A549 (cell line): Measurements from ENCODE around the gene SLC19A1. TPM values are rescaled to one million over a fixed set of nuclear protein-coding genes. Genes with fewer than 3 reads are reported as not detected.

Experiments
- ATAC-seq, 2 experiments: fragments of 200-7000 bp in 1 of 2; fragments of >200 bp in 1 of 2; cut with Nextera tagmentation in 1 of 2; cut with Tn5 transposase in 1 of 2; 3 replicates each; pipeline versions ENCODE4 v1.8.0 to v1.9.1; 2018 to 2020; ENCODE audit warnings: mild to moderate bottlenecking in 1 of 2, moderate library complexity in 1 of 2
- CTCF ChIA-PET: fragments of 300-600 bp; sonication (Branson Sonifier 250); formaldehyde crosslinking; extraction: SDS; loops from one replicate; lab custom pipeline; 2021; ENCODE audit warnings: antibody characterized with exemption, inconsistent platforms; lab: Yijun Ruan, JAX
- POLR2A ChIA-PET: fragments of 350-600 bp; formaldehyde crosslinking; extraction: SDS; loops from one replicate; lab custom pipeline; 2021; ENCODE audit warnings: antibody characterized with exemption, inconsistent platforms; lab: Yijun Ruan, JAX
- DNase-seq, 2 experiments: peaks; one replicate each; pipeline versions ENCODE4 v3.0.0 to v3.0.0-alpha.2; 2011 to 2016; ENCODE audit warnings: low read depth in 1 of 2, low spot score in 1 of 2
- FAIRE-seq: peaks from 2 replicates; lab custom pipeline; 2011; peaks lifted over from hg19 to GRCh38; lab: Jason Lieb, UNC
- H3K27ac ChIP-seq, 2 experiments: fragments of >200 bp; sonication (Bioruptor Twin); formaldehyde crosslinking; 3 replicates each; pipeline ENCODE4 v1.5.1; 2016 to 2017
- H3K4me1 ChIP-seq: fragments of >200 bp; sonication (Bioruptor Twin); formaldehyde crosslinking; 3 replicates; pipeline ENCODE4 v1.6.1; 2016
- H3K4me2 ChIP-seq: fragments of >200 bp; sonication (Bioruptor Twin); formaldehyde crosslinking; 3 replicates; pipeline ENCODE4 v1.6.1; 2016
- H3K4me3 ChIP-seq: fragments of >200 bp; sonication (Bioruptor Twin); formaldehyde crosslinking; 3 replicates; pipeline ENCODE4 v1.5.1; 2016
- H3K9me3 ChIP-seq: fragments of >200 bp; sonication (Bioruptor Twin); formaldehyde crosslinking; 3 replicates; pipeline ENCODE4 v1.6.1; 2016
- BHLHE40 ChIP-seq: IDR thresholded peaks from 2 replicates; pipeline ENCODE4 v1.6.1; 2012; ENCODE audit warnings: low read depth, low read length, inconsistent platforms
- CTCF ChIP-seq: fragments of >200 bp; sonication (Bioruptor Twin); formaldehyde crosslinking; IDR thresholded peaks from 3 replicates; pipeline ENCODE4 v1.5.1; 2016
- ESRRA ChIP-seq: fragments of 150-350 bp; IDR thresholded peaks from 2 replicates; pipeline ENCODE4 v1.6.1; 2014; ENCODE audit warnings: mild to moderate bottlenecking, low read length, borderline replicate concordance
- FOSB ChIP-seq: fragments of 250-450 bp; sonication (Bioruptor Pico); IDR thresholded peaks from 2 replicates; pipeline ENCODE4 v1.5.0; 2020; ENCODE audit warnings: mild to moderate bottlenecking, moderate library complexity
- FOSL2 ChIP-seq, 2 experiments: fragments of 450-650 bp in 1 of 2; fragments of >200 bp in 1 of 2; sonication (Bioruptor Twin) in 1 of 2; formaldehyde crosslinking; IDR thresholded peaks; 2 replicates each; pipeline versions ENCODE4 v1.5.0 to v1.6.1; 2016 to 2020; ENCODE audit warnings: mild to moderate bottlenecking in 1 of 2, moderate library complexity in 1 of 2
- FOXS1 ChIP-seq: fragments of 250-450 bp; sonication (Bioruptor Pico); IDR thresholded peaks from 2 replicates; pipeline ENCODE4 v1.5.0; 2020; ENCODE audit warnings: mild to moderate bottlenecking, moderate library complexity
- HDAC2 ChIP-seq: fragments of 200-600 bp; sonication (generic); IDR thresholded peaks from 2 replicates; pipeline ENCODE4 v1.6.1; 2016
- JUN ChIP-seq, 2 experiments: fragments of >200 bp; sonication (Bioruptor Twin); formaldehyde crosslinking; IDR thresholded peaks; 2 replicates in 1 of 2; 3 replicates in 1 of 2; pipeline ENCODE4 v1.6.1; 2016 to 2017
- KDM5A ChIP-seq: fragments of 200-600 bp; sonication (generic); IDR thresholded peaks from 2 replicates; pipeline ENCODE4 v1.6.1; 2016; ENCODE audit warnings: antibody characterized with exemption, mild to moderate bottlenecking
- MAZ ChIP-seq: fragments of 150-350 bp; IDR thresholded peaks from 2 replicates; pipeline ENCODE4 v1.6.1; 2014; ENCODE audit warnings: antibody characterized with exemption, low read depth, low read length, borderline replicate concordance
- NFE2L2 ChIP-seq: fragments of 150-350 bp; conservative IDR thresholded peaks from 2 replicates; pipeline ENCODE4 v1.6.1; 2014; ENCODE audit warnings: low read length
- PBX3 ChIP-seq: IDR thresholded peaks from 2 replicates; pipeline ENCODE4 v1.6.1; 2012
- POLR2A ChIP-seq: IDR thresholded peaks from 2 replicates; pipeline ENCODE4 v1.6.1; 2012; ENCODE audit warnings: mild to moderate bottlenecking, low read length
- RAD21 ChIP-seq, 2 experiments: fragments of >200 bp in 1 of 2; sonication (Bioruptor Twin) in 1 of 2; formaldehyde crosslinking in 1 of 2; IDR thresholded peaks in 1 of 2; conservative IDR thresholded peaks in 1 of 2; 2 replicates in 1 of 2; 3 replicates in 1 of 2; pipeline ENCODE4 v1.6.1; 2012 to 2018; ENCODE audit warnings: inconsistent platforms in 1 of 2
- RCOR1 ChIP-seq: fragments of 150-350 bp; IDR thresholded peaks from 2 replicates; pipeline ENCODE4 v1.6.1; 2014; ENCODE audit warnings: antibody characterized with exemption, low read length, low read depth
- RFX5 ChIP-seq: fragments of 450-650 bp; IDR thresholded peaks from 2 replicates; pipeline ENCODE4 v1.7.1; 2014; ENCODE audit warnings: antibody characterized with exemption, mild to moderate bottlenecking, moderate library complexity
- SREBF2 ChIP-seq: fragments of 450-650 bp; IDR thresholded peaks from 2 replicates; pipeline ENCODE4 v1.6.1; 2014; ENCODE audit warnings: mild to moderate bottlenecking, moderate library complexity
- TFCP2L1 ChIP-seq: fragments of 250-450 bp; sonication (Bioruptor Pico); IDR thresholded peaks from 2 replicates; pipeline ENCODE4 v1.5.0; 2021; ENCODE audit warnings: mild to moderate bottlenecking
- ZSCAN20 ChIP-seq: fragments of 250-450 bp; sonication (Bioruptor Pico); IDR thresholded peaks from 2 replicates; pipeline ENCODE4 v1.8.0; 2022; ENCODE audit warnings: mild to moderate bottlenecking, moderate library complexity
- whole genome bisulfite sequencing: methylation state at CpG from one replicate; pipeline ENCODE4 v1.1.6; 2017; ENCODE audit errors: missing lambda C conversion rate; 5-methylcytosine and 5-hydroxymethylcytosine counted together
- polyA plus RNA-seq, 4 experiments: library from polyadenylated mRNA; depleted of rRNA in 3 of 4; stranded (reverse); fragments of >200 nt; fragmentation: RNase III in 1 of 4; extraction: RNeasy Plus Mini Kit Qiagen cat#74134 plus additional on column Dnase treatment in 1 of 4; gene quantifications; 2 replicates in 3 of 4; 3 replicates in 1 of 4; pipeline ENCODE4 v1.2.3, GENCODE V29; 2011 to 2017
- TF ChIP-seq, protein P1 (sequence below): IDR thresholded peaks from 2 replicates; pipeline ENCODE4 v1.6.1; 2012
- TF ChIP-seq, protein P2 (sequence below): fragments of >200 bp; sonication (Bioruptor Twin); formaldehyde crosslinking; IDR thresholded peaks from 2 replicates; pipeline ENCODE4 v1.6.1; 2016

SLC19A1 gene
- polyA plus RNA-seq, 2 of the 4 experiments (the other 2 are of a cell fraction), result 9.8 to 14.0 TPM

- DNase-seq, result no peak
- FAIRE-seq, result no peak
- POLR2A ChIA-PET, result interaction anchor here (0.6 kb wide), 1 partner anchor 247 kb away, joined by 4 read pairs; no protein-coding TSS in a partner anchor
- Histone ChIP-seq H3K4me1 (0 out of 3 replicates have a peak, but pooled peaks cover 3% of the 10 kb centered on the region), H3K4me2 (no peak overlapping the region), H3K9me3 (no peaks in the 10 kb centered on the region), H3K4me3 (no peak overlapping the region), H3K27ac (no peak overlapping the region)
- CTCF ChIA-PET, result interaction anchor here (0.6 to 6.6 kb wide), 5 partner anchors 36 to 259 kb away, joined by 3 to 43 read pairs (median 4); no protein-coding TSS in a partner anchor
- TF ChIP-seq FOXS1 (CRISPR knock-in tag), result no peak
- no peak for TF ChIP-seq HDAC2
- 50% methylated on average over 21 of the region's 30 CpGs for WGBS
- ATAC-seq, result no peak
These were observed 18.1 kb upstream of the SLC19A1 start for GRCh38 chr21:45560106-45561021.

- no peak overlapping the region for H3K27ac ChIP-seq
- H3K4me1 ChIP-seq, result 0 out of 3 replicates have a peak, but pooled peaks cover 3% of the 10 kb centered on the region
- H3K4me2 ChIP-seq, result no peak overlapping the region
- ChIA-PET CTCF (interaction anchor here (1.4 to 6.6 kb wide), 3 partner anchors 38 to 260 kb away, joined by 4 to 43 read pairs (median 6); no protein-coding TSS in a partner anchor), POLR2A (no interaction called here)
- H3K9me3 ChIP-seq, result no peaks in the 10 kb centered on the region
- WGBS, result 70% methylated on average over 25 of the region's 29 CpGs
- no peak for DNase-seq
- no peak for ATAC-seq
- no peak overlapping the region for H3K4me3 ChIP-seq
- no peak for FAIRE-seq
- TF ChIP-seq RFX5 (no peak), CTCF (no peak), RCOR1 (no peak), ZSCAN20 (CRISPR knock-in tag) (no peak), TFCP2L1 (CRISPR knock-in tag) (no peak), SREBF2 (no peak), ESRRA (no peak), RAD21 (conservative IDR thresholded peaks at IDR 0.05 in 1 of 2, IDR thresholded peaks at IDR 0.05 in 1 of 2) (no peak), MAZ (no peak), BHLHE40 (no peak), FOSB (no peak), JUN (IDR thresholded peaks at IDR 0.05) (no peak), PBX3 (no peak), POLR2A (no peak), KDM5A (no peak), FOSL2 (IDR thresholded peaks at IDR 0.05) (no peak), FOSL2 (CRISPR knock-in tag; IDR thresholded peaks at IDR 0.05) (no peak), NFE2L2 (no peak)
- TF ChIP-seq, protein P1, sequence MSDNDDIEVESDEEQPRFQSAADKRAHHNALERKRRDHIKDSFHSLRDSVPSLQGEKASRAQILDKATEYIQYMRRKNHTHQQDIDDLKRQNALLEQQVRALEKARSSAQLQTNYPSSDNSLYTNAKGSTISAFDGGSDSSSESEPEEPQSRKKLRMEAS, result no peak
- TF ChIP-seq, protein P2, sequence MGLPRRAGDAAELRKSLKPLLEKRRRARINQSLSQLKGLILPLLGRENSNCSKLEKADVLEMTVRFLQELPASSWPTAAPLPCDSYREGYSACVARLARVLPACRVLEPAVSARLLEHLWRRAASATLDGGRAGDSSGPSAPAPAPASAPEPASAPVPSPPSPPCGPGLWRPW, result no peak
These were observed 17.2 kb upstream of the SLC19A1 start for GRCh38 chr21:45559216-45560105.
